ENCODE measurements around the gene RUNX1. TPM values are rescaled to one million over a fixed set of nuclear protein-coding genes. Genes with fewer than 3 reads are reported as not detected.

The RUNX1 gene
- polyA plus RNA-seq, 1 donor from 2014 or later: 9.2 TPM

DNA sequence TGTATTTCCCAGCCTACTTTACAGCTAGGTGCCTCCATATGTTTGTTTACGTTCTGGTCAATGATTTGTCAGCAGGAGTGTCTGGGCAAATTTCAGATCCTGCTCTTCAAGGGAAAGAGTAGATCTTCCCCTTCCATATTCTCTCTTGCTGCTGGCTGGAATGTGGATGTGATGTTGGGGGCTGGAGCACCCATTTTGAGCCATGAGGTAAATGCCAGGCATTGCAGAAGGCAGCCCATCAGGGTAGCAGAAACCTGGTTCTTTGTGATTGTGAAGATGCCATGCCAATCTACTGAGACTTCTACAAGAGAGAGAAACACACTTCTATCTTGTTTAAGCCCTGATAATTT is 25.1 kb downstream of the RUNX1 start:
- Mint-ChIP-seq H3K27me3 (no peaks in the 10 kb centered on the region), H3K4me1 (peaks cover 39 to 49% (median 47%) of the 10 kb centered on the region in 3 donors), H3K27ac (no peak overlapping the region), H3K4me3 (no peak overlapping the region), H3K36me3 (peaks cover 11% of the 10 kb centered on the region), H3K9me3 (no peaks in the 10 kb centered on the region)

DNA sequence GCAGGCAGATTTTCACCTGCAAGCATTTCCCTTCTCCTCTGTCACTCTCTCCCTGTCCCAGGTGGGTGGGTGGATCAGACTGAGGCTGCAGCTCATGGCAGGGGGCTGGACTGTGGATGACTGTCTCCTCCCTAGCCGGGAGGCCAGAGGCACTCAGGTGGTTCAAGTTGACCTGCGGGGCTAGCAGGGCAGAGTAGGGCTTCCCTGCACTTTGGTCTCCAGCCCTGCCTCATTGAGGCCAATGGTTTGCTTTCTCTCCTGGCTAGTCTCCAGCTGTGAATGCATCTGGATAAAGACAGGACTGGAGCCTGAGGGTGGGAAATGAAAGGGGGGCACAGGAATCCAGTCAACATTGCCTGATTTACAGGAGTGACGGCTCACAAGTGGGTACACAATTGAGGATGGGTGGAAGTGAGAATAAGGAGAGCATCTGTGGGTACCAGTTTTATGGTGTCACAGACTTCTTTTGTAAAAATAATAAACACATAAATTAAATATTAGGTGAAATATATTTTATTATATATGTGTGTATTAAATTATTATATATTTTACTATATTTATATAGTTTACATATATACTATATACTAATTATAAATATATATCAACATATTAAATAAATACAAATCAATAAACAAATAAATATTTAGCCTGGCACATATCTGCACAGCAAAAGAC is 25.6 kb downstream of the RUNX1 start:
- Mint-ChIP-seq H3K9me3 (no peaks in the 10 kb centered on the region), H3K27me3 (no peaks in the 10 kb centered on the region), H3K4me3 (peak overlapping the region in 1 of 4 donors; percentile 17), H3K4me1 (peaks cover 38 to 48% (median 46%) of the 10 kb centered on the region in 3 donors), H3K27ac (no peak overlapping the region), H3K36me3 (peaks cover 11% of the 10 kb centered on the region)

DNA sequence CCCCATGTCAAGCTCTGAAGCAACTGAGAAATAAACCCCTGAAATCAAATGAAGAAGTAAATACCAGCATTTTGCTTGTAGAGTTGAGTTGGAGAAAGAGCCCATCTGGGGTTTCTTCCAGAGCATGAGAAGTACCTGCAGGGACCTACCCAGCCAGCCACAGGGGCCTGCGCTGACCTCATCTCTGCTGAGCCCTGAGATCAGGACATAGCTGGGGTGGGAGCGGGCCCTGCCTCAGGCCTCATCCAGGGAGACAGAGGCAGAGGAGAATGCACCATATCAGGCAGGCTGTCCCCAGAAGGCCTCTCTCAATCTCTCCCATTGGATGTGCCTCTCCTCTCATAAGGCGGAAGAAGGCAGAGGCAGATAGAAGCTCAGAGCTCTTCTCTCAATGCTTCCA is 27.6 kb downstream of the RUNX1 start:
- peak overlapping the region in 1 of 3 donors; percentile 71 for H3K27ac Mint-ChIP-seq
- no peaks in the 10 kb centered on the region for H3K9me3 Mint-ChIP-seq
- peaks cover 20 to 29% (median 26%) of the 10 kb centered on the region in 3 donors for H3K4me1 Mint-ChIP-seq
- no peak overlapping the region for H3K4me3 Mint-ChIP-seq
- H3K27me3 Mint-ChIP-seq: no peaks in the 10 kb centered on the region
- peaks cover 15% of the 10 kb centered on the region for H3K36me3 Mint-ChIP-seq

DNA sequence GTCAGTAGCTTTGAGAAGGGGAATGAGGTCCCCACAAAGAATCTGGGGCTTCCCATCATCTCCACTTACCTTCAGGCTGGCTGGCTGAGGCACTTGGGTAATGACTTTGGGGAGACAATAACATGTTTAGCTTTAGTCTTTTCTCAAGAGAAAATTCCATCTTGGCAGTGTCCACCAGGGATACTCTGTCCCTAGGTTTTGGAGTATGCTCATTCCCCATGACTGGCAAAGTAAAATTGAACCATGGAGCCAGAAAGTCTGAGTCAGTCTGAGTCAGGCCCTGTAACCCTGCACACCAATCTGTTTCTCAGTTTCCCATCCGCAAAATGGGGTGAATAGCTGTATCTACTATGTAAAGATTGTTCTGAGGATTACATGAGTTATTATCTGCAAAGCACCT is 28.2 kb downstream of the RUNX1 start:
- Mint-ChIP-seq H3K27ac (peak overlapping the region in 1 of 3 donors; percentile 71), H3K9me3 (no peaks in the 10 kb centered on the region), H3K27me3 (no peaks in the 10 kb centered on the region), H3K4me1 (peaks cover 15 to 25% (median 20%) of the 10 kb centered on the region in 3 donors), H3K36me3 (peaks cover 15% of the 10 kb centered on the region), H3K4me3 (no peak overlapping the region)

DNA sequence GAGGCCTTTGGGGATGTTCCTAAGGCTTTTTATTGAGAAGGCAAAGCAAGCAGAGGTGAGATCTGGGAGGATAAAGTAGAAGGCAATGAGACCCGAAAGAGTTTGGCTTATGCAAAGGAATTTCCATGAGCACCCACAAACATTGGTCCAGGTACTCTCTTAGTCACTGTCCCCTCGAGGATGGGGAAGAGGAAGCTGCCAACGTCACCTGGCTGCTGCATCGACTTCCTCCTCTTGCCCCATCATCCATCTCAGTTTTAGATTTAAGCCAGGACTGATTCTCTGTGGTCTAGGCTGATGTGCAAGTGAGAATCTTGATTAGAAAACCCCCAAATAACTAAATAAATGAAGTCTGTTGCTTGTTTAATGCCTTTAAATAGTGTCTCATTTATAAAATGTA is 28.7 kb downstream of the RUNX1 start:
- Mint-ChIP-seq H3K27ac (peak overlapping the region in 2 of 3 donors; percentile 5 to 61), H3K4me3 (peak overlapping the region in 1 of 4 donors; percentile 18), H3K4me1 (peaks cover 11 to 20% (median 15%) of the 10 kb centered on the region in 3 donors), H3K36me3 (peaks cover 15% of the 10 kb centered on the region), H3K9me3 (no peaks in the 10 kb centered on the region), H3K27me3 (no peaks in the 10 kb centered on the region)

DNA sequence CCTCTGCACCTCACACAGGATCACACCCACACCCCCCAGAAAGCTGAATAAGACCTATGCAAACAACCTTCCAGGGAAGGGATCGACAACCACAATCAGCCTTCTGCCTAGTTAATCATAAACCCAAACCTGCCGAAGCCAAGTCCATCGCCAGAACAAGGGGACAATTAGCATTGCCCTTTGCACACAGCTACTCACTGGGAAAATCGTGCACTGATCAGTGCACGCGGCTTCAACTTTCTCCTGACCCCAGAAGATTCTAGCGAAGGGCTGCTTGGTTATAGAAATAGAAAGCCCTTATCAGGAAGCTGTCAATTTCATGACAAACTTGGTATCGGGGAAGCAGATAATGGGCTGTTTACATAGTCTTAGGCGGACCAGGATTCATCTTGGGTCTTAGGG is 29.5 kb downstream of the RUNX1 start:
- H3K4me3 Mint-ChIP-seq: no peak overlapping the region
- H3K4me1 Mint-ChIP-seq: peaks cover 10 to 18% (median 12%) of the 10 kb centered on the region in 3 donors
- peaks cover 15% of the 10 kb centered on the region for H3K36me3 Mint-ChIP-seq
- H3K9me3 Mint-ChIP-seq: no peaks in the 10 kb centered on the region
- H3K27me3 Mint-ChIP-seq: no peaks in the 10 kb centered on the region
- peak overlapping the region in 1 of 3 donors; percentile 5 for H3K27ac Mint-ChIP-seq

DNA sequence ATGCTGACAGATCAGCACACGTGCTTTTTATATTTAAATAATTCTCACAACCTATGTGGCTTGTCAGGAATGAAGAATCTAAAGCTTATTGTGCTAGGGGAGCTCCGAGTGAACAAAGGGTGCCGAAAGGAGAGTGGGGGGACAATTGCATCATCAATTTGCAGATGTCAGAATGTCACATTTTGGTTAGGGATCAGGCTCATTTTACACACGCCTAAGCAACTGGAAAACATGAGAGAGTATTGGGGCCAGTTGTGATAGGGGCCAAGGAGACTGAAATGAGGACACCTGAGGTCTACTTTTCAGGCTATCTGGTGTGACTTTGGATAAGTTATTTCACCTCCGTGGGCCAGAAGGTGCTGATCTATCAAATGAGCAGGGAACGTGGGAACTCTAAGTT is 31.8 kb downstream of the RUNX1 start:
- Mint-ChIP-seq H3K4me1 (peaks cover 10 to 18% (median 12%) of the 10 kb centered on the region in 3 donors), H3K36me3 (peaks cover 9% of the 10 kb centered on the region), H3K9me3 (no peaks in the 10 kb centered on the region), H3K27ac (peak overlapping the region in 1 of 3 donors; percentile 43), H3K27me3 (no peaks in the 10 kb centered on the region), H3K4me3 (no peak overlapping the region)

DNA sequence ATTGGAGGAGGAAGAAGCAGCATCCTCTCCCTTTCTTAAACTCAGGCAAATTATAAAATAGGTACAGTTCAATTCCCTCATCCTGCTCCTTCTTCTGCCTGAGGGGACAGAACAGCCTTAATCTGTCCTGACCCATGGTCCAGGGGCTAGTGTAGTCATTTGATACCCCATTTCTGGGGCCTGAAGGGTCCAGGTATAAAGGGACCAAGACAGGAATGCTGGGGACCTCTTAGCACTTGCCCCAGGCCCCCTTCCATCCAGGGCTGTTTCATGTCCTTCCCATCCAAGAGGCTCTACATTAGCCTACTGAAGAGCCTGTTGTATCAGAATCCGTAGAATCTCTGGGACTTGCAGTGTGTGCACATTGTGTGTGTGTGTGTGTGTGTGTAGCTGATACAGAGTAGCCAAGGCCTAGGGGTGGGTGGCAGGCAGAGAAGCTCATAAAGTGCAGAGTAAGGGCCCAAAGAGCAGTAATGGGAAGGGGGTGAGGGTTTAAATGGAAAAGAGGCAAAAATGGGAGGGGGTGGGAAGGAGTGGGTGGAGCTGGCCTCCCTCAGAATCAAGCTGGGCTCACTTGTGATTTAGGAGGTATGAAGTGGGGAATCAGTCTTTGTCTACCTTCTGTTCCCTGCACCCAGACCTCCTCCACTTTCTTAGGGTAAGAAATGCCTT is 32.4 kb downstream of the RUNX1 start:
- Mint-ChIP-seq H3K27me3 (no peaks in the 10 kb centered on the region), H3K4me1 (peaks cover 10 to 16% (median 12%) of the 10 kb centered on the region in 3 donors), H3K36me3 (peaks cover 10% of the 10 kb centered on the region), H3K27ac (peak overlapping the region in 1 of 3 donors; percentile 28), H3K9me3 (no peaks in the 10 kb centered on the region), H3K4me3 (no peak overlapping the region)

DNA sequence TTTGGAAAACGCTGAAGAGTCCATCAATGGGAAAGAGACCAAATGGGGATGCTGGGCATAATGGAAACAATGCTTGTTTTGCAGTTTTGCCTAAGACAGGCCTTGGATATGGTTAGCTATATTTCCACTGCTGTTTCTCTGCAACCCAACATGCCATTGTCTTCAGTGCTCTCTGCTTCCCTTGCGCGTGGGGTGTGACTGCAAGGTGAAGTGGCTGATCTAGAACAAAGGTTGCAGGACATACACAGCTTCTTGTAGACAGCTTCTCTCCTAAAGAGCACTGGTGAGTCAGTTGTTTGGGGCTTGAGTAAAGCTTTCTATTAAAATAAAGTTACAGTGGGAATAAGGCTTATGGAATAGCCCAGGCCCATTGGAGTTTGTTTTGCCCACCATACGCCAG is 33.0 kb downstream of the RUNX1 start:
- H3K9me3 Mint-ChIP-seq: no peaks in the 10 kb centered on the region
- peaks cover 10 to 20% (median 11%) of the 10 kb centered on the region in 3 donors for H3K4me1 Mint-ChIP-seq
- peak overlapping the region in 1 of 3 donors; percentile 28 for H3K27ac Mint-ChIP-seq
- H3K36me3 Mint-ChIP-seq: peaks cover 11% of the 10 kb centered on the region
- H3K4me3 Mint-ChIP-seq: no peak overlapping the region
- H3K27me3 Mint-ChIP-seq: no peaks in the 10 kb centered on the region

DNA sequence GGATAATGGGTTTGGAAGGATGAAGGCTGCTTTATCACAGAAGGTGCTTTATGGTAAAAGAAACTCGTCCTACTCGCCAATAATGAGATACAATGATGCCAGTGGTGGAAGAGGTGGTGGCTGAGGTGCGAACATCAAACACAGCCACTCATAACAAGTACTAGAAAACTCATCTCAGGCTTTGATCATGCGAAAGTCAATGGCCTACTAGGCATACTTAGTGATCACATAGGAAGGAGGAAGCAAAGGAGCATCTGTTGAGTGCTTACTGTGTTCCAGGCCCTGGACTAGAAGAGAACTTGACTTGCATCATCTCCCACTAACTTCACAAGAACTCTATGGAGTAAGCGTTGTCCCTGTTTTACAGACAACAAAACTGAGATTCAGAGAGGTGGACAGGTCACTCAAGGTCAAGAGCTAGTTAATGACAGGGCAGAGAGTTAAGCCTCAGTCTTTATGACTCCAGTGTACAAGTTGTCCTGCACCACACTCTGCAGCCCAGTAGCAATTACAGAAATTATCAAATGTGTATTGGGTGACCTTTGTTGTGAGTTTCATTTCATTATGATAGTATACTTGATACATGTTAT is 33.6 kb downstream of the RUNX1 start:
- Mint-ChIP-seq H3K27ac (no peak overlapping the region), H3K27me3 (no peaks in the 10 kb centered on the region), H3K4me3 (no peak overlapping the region), H3K9me3 (no peaks in the 10 kb centered on the region), H3K36me3 (peaks cover 13% of the 10 kb centered on the region), H3K4me1 (peaks cover 5 to 17% (median 8%) of the 10 kb centered on the region in 3 donors)

DNA sequence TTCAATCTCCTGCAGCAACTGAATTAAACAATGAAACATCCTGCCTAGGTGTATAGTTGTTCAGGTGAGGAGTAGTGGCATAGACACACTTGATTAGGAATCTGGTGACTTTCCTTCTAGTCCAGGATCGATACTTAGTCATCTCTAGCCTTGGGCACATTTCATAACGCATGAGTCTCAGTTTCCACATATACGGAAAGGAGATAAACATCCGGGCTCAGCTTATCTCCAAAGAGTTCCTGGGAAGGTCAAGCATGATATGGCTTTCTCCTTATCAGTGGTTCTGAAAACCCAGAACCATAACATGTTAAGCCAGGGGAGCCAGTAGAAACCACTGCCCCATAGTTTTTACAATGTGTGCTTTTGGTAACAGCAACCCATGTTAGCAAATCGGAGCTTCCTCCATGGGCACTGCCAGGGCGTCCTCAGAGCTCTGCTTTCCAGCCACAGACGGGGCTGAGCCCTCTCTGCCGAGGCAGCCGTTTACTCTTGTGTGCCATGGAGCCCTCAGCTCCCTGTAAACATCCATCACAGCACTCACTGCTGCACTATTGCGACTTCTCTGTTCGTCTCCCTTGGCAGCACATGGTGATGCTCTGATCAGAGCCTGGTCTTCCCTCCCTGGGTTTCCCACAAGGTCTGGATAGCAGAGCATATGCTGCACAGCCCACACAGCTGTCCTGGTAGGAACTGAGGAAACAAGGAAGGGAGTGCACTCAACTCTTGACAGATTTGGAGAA is 34.6 kb downstream of the RUNX1 start:
- H3K4me3 Mint-ChIP-seq: no peak overlapping the region
- H3K9me3 Mint-ChIP-seq: no peaks in the 10 kb centered on the region
- peaks cover 0 to 13% (median 4%) of the 10 kb centered on the region in 3 donors for H3K4me1 Mint-ChIP-seq
- no peaks in the 10 kb centered on the region for H3K27me3 Mint-ChIP-seq
- peaks cover 10% of the 10 kb centered on the region for H3K36me3 Mint-ChIP-seq
- H3K27ac Mint-ChIP-seq: peak overlapping the region in 1 of 3 donors; percentile 0

DNA sequence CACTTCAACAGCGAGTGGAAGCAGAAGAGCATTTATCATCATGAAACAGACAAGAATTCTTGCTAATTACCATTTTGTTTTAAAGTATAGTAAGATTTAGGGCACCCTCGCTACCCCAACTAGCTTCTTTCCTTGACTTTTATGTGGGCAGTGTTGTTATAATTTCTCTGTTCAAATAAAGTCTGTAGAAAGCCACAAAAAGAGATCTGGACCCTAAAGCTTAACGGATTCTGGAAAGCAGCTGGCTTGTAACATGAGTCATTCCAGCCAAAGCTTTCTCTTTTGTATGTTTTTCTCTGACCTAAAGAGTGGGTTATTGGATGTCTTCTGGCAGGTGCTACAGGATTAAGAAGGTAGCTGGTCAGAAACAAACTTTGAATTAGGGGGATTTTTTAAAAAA is 37.4 kb downstream of the RUNX1 start:
- no peaks in the 10 kb centered on the region for H3K27me3 Mint-ChIP-seq
- H3K4me3 Mint-ChIP-seq: no peak overlapping the region
- peaks cover 0 to 12% (median 4%) of the 10 kb centered on the region in 3 donors for H3K4me1 Mint-ChIP-seq
- H3K27ac Mint-ChIP-seq: no peak overlapping the region
- H3K9me3 Mint-ChIP-seq: no peaks in the 10 kb centered on the region
- H3K36me3 Mint-ChIP-seq: peaks cover 6% of the 10 kb centered on the region

DNA sequence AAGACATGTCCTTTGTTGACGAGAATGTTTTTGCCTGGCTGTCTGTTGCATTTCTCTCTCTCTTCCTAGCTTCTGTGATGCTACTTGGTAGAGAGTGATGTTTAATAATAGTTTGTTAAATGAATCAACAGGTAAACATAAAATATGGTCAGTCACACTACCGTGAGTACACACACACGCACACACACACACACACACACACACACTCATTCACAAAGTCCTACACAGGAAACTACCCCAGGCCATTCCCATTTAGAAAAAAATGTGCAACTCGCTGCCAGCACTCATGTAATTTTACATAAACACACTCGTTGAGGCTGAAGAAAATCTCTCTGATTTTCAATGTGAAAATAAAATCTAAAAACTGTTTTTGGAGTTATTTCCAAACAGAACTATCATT is 38.7 kb downstream of the RUNX1 start:
- Mint-ChIP-seq H3K36me3 (peaks cover 9% of the 10 kb centered on the region), H3K9me3 (no peaks in the 10 kb centered on the region), H3K4me1 (peaks cover 0 to 12% (median 4%) of the 10 kb centered on the region in 3 donors), H3K27ac (no peak overlapping the region), H3K27me3 (no peaks in the 10 kb centered on the region), H3K4me3 (no peak overlapping the region)

DNA sequence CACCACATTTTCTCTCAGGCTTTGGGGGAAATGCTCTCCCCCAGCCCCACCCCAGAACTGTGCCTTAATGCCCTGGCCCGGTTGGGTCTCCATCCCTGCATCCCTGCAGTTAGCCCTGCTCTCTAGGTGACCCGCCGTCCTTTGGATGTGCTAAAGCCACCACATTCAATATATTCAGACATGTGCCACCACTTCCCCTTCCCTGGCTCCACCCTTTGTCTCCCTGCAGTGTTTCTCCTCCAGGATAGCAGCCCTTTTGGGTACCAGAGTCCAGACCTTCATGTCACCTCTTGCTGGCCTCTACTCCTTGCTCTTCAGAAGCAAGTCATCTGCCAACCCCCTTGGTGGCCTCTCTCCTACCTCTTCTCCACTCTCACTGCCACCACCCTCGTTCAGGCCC is 41.8 kb downstream of the RUNX1 start:
- H3K36me3 Mint-ChIP-seq: peaks cover 13% of the 10 kb centered on the region

DNA sequence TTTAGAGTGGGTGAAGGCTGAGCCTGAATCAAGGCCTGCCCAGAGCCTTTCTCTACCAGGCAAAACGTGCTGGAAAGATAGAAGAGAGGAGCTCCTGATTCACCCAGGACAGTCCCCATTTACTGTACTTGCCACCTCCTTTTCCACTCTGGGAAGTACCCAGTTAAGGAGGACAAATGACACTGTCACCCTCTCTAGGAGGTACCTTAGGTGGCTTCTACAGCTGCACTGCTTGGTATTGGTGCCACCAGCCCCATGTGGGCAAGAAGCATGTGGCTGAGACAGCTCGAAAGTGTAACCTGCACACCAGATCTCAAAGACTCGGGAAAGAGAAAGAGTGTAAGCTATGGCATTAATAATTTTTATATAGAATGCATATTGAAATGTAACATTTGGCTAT is 42.3 kb downstream of the RUNX1 start:
- Mint-ChIP-seq H3K4me1 (peaks cover 4 to 10% (median 7%) of the 10 kb centered on the region in 3 donors), H3K27me3 (no peaks in the 10 kb centered on the region), H3K4me3 (no peak overlapping the region)

More for the DNA sequence above, 41.8 kb downstream of the RUNX1 start:
- Mint-ChIP-seq H3K27ac (no peak overlapping the region), H3K4me1 (peaks cover 4 to 10% (median 7%) of the 10 kb centered on the region in 3 donors), H3K9me3 (no peaks in the 10 kb centered on the region), H3K4me3 (peak overlapping the region in 1 of 4 donors; percentile 51), H3K27me3 (no peaks in the 10 kb centered on the region)

More for the DNA sequence above, 42.3 kb downstream of the RUNX1 start:
- Mint-ChIP-seq H3K36me3 (peaks cover 11% of the 10 kb centered on the region), H3K9me3 (no peaks in the 10 kb centered on the region), H3K27ac (peak overlapping the region in 1 of 3 donors; percentile 80)
